ENCODE measurements around the gene CAPN8.

GRCh38 chr1:223635236-223635635 lies 30.3 kb downstream of the CAPN8 start:
- TF ChIP-seq EZH2phosphoT487 (IDR thresholded peaks at IDR 0.05; ENCODE audit: borderline replicate concordance): no peak
- no peak for TF ChIP-seq CEBPB (IDR thresholded peaks at IDR 0.05; ENCODE audit: low read depth)
- TF ChIP-seq CTCF (IDR thresholded peaks at IDR 0.05 in 2 of 3, conservative IDR thresholded peaks at IDR 0.05 in 1 of 3; ENCODE audit: borderline replicate concordance in 1 of 3, insufficient read depth in 1 of 3, low read depth in 2 of 3, low read length in 2 of 3): no peak
- TF ChIP-seq SIN3A (IDR thresholded peaks at IDR 0.05; ENCODE audit: low read depth): no peak
- no peak for TF ChIP-seq POLR2A (IDR thresholded peaks at IDR 0.05; ENCODE audit: borderline replicate concordance, extremely low read depth, insufficient read depth, insufficient read length)
- no peak for TF ChIP-seq POLR2AphosphoS5 (IDR thresholded peaks at IDR 0.05; ENCODE audit: low read depth, low read length)
